ENCODE data around the gene DOCK2.

DNA sequence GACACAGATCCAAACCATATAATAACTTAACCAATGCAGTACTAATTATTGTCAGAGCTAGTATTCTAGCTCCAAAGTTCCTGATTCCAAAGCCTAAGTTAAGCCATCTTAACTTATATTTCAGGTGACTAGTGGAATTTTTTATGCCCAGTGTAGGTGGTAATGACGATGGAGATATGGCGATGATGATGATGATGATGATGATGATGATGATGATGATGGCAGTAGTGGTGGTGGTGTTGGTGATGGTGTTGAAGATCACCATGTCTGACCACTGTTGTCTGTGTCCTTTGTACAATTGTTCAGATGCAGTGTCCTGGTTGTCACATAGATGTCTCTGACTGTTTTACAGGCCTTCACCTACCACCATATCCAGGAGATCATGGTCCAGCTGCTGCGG is 203.3 kb downstream of the DOCK2 start:
- TF ChIP-seq, protein P1, sequence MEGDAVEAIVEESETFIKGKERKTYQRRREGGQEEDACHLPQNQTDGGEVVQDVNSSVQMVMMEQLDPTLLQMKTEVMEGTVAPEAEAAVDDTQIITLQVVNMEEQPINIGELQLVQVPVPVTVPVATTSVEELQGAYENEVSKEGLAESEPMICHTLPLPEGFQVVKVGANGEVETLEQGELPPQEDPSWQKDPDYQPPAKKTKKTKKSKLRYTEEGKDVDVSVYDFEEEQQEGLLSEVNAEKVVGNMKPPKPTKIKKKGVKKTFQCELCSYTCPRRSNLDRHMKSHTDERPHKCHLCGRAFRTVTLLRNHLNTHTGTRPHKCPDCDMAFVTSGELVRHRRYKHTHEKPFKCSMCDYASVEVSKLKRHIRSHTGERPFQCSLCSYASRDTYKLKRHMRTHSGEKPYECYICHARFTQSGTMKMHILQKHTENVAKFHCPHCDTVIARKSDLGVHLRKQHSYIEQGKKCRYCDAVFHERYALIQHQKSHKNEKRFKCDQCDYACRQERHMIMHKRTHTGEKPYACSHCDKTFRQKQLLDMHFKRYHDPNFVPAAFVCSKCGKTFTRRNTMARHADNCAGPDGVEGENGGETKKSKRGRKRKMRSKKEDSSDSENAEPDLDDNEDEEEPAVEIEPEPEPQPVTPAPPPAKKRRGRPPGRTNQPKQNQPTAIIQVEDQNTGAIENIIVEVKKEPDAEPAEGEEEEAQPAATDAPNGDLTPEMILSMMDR (IDR thresholded peaks at IDR 0.05; ENCODE audit: low read depth, low read length, poor library complexity, severe bottlenecking) = no peak
- no peak for TF ChIP-seq EZH2phosphoT487 (IDR thresholded peaks at IDR 0.05; ENCODE audit: borderline replicate concordance, low read length)

All from DOHH2 (cell line).